Gastroesophageal sphincter (tissue), 3 donors: ENCODE measurements around the gene GRK5.

Experiments
- CTCF ChIP-seq, 4 experiments: fragments of 200-600 bp in 2 of 4; fragments of 450-650 bp in 2 of 4; sonication (generic) in 1 of 4; IDR thresholded peaks; one replicate each; pipeline ENCODE4 v1.5.1; 2017 to 2019; ENCODE audit warnings: antibody characterized with exemption in 4 of 4, mild to moderate bottlenecking in 2 of 4, moderate library complexity in 2 of 4
- EP300 ChIP-seq: sonication (generic); formaldehyde crosslinking; IDR thresholded peaks from one replicate; pipeline ENCODE4 v1.6.1; 2017; ENCODE audit warnings: antibody characterized with exemption, mild to moderate bottlenecking
- POLR2A ChIP-seq, 2 donors: fragments of 450-650 bp; IDR thresholded peaks; one replicate each; pipeline ENCODE4 v1.6.1; 2017; ENCODE audit warnings: antibody characterized with exemption in 2 of 2, mild to moderate bottlenecking in 2 of 2, moderate library complexity in 1 of 2

DNA sequence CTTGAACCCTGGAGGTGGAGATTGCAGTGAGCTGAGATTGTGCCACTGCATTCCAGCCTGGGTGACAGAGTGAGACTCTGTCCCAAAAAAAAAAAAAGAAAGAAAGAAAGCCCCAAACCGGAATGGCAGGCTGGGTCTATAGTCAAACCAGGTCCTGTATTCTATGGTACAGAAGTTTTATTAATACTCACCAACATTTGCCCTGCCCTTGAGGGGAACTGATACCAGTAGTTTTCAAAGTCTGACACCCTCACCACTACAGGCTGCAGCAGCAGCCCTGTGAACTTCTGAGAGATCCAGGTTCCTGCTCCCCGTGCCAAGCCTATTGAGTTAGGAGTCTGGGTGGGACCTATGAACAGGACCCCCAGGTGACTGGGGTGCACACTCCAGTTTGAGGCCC lies 254.6 kb downstream of the GRK5 start:
- TF ChIP-seq EP300: no peak
- no peak for TF ChIP-seq POLR2A (IDR thresholded peaks at IDR 0.05)
- TF ChIP-seq CTCF (IDR thresholded peaks at IDR 0.05): no peak
